ENCODE data around the gene HELT.
"Not testable (repeated sequence)": the region's sequence is repeated elsewhere in the genome, so short reads cannot be mapped to it uniquely, and the experiment has no call there.

HELT gene, protein sequence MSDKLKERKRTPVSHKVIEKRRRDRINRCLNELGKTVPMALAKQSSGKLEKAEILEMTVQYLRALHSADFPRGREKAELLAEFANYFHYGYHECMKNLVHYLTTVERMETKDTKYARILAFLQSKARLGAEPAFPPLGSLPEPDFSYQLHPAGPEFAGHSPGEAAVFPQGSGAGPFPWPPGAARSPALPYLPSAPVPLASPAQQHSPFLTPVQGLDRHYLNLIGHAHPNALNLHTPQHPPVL

DNA sequence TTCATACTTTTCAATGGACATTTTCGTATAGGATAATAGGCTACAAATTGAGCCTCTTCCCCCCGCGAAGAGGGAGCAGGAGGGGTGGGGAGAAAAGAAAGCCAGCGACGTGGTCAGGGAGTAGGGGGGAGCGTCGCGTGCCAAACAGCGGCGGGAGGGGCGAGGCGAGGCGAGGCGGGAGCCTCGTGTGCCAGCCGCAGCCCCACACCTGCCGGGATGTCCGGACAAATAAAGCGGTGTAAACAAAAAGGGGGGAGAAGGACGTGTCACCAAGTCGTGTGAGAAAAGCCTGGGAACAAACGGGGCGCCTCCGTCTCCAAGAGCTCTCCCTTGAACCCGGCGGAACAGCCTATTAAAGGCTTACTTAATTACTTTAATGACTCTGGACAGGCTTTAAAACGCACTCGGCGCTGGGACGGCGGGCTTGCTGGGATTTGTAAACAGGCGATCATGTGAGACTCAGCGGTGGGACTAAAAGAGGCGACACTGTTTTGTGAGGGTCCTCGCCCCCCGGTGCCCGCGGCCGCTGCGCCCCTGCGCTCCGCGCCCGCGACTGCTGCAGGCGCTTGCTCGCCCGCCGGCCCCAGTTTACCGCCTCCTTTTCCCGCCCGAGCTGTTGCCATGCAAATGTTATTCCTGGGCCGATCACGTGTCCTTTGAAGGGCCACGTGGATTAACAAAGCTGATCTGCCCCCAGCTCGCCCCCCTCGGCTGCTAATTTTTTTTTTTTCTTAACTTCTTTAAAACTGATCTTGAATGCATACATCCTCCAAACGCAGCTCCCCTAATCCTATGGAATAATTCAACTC is at the start of gene HELT:
HELT (plus strand) TSS at position 527 of the 809 bp plus-strand sequence. CDS start 439 bp downstream, outside the sequence.
- no peaks in the 10 kb centered on the region for H3K36me3 Mint-ChIP-seq
- H3K9me3 Mint-ChIP-seq, result no peaks in the 10 kb centered on the region
- no peak within 1 kb of the TSS for H3K4me3 Mint-ChIP-seq
- peaks cover 13% of the 10 kb centered on the region for H3K4me1 Mint-ChIP-seq
- no peak within 1 kb of the TSS for H3K27ac Mint-ChIP-seq
- peaks cover 61% of the 10 kb centered on the region for H3K27me3 Mint-ChIP-seq

DNA sequence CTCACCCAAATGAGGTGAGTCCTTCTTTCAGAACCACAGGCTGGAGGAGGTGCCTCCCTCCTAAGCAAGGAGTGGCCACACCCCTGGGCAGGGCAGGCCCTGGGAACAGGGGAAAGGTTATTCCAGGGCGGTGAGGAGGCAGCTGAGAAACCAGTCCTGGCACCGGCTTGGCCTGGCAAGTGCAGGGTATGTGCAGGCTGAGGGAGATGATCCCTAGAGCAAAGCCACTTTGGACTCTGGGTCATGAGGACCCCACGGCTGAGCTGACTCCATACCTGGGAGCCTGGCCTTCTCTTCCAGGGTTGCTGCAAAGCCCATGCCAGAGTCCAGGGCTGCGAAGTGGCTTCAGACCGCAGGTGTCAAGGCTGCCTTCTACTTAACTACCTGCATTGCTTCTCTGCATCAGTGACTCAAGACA is 49.5 kb upstream of the HELT start:
- Mint-ChIP-seq H3K4me1 (peaks cover 4% of the 10 kb centered on the region), H3K36me3 (peaks cover 4% of the 10 kb centered on the region), H3K4me3 (no peak overlapping the region), H3K27me3 (peaks cover 3% of the 10 kb centered on the region), H3K27ac (no peak overlapping the region), H3K9me3 (peaks cover 10% of the 10 kb centered on the region)

DNA sequence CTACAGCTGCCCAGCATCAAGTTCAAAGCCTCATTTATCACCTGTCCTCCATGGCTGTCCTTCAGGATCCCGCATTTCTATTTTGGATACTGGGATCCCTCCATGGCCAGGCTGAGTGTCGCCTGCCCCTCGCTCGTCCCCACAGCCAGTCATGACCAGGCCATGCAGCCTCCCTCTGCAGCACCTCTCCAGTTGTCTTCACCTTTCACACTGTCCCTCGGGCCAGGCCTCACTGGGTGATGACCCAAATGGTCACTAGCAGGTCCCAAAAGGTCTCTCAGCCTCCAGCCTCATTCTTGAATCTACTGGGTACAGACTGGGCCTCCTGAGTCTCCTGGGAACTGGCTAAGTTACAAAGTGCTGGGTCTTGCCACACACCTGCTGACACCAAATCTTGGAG is 48.7 kb upstream of the HELT start:
- Mint-ChIP-seq H3K27me3 (peaks cover 3% of the 10 kb centered on the region), H3K9me3 (peaks cover 10% of the 10 kb centered on the region), H3K4me1 (peaks cover 4% of the 10 kb centered on the region), H3K4me3 (no peak overlapping the region), H3K27ac (no peak overlapping the region), H3K36me3 (peaks cover 4% of the 10 kb centered on the region)

DNA sequence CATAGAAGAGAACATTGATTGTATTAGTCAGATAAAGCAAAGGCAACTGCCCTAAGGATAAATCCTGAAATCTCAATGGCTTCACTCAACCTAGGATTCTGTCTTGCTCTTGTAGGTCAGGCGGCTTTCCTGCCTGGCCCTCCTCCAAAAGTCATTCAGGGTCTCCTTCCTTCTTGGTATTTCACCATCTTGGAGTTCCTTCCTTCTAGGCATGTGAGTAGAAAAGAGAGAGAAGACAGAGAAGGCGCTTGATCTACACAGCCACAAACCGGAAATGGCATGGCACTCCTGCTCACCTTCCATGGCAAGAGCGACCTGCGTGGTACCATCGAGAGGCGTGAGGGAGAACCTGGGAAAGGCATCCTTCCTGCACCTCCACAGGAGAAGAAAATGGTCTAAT is 45.3 kb upstream of the HELT start:
- Mint-ChIP-seq H3K9me3 (peaks cover 5% of the 10 kb centered on the region), H3K27me3 (peaks cover 3% of the 10 kb centered on the region), H3K4me3 (no peak overlapping the region), H3K4me1 (no peaks in the 10 kb centered on the region), H3K36me3 (peaks cover 2% of the 10 kb centered on the region), H3K27ac (no peak overlapping the region)

DNA sequence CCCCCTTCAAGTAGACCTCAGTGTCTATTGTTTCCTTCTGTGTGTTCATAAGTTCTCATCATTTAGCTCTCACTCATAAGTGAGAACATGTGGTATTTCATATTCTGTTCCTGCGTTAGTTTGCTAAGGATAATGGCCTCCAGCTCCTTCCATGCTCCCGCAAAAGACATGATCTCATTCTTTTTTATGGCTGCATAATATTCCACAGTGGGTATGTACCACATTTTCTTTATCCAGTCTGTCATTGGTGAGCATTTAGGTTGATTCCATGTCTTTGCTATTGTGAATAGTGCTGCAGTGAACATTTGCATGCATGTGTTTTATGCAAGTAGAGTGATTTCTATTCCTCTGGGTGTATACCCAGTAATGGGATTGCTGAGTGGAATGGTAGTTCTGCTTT is 41.9 kb upstream of the HELT start:
- H3K4me1 Mint-ChIP-seq, H3K27me3 Mint-ChIP-seq, H3K9me3 Mint-ChIP-seq, H3K27ac Mint-ChIP-seq, H3K4me3 Mint-ChIP-seq, H3K36me3 Mint-ChIP-seq: not testable (repeated sequence)

DNA sequence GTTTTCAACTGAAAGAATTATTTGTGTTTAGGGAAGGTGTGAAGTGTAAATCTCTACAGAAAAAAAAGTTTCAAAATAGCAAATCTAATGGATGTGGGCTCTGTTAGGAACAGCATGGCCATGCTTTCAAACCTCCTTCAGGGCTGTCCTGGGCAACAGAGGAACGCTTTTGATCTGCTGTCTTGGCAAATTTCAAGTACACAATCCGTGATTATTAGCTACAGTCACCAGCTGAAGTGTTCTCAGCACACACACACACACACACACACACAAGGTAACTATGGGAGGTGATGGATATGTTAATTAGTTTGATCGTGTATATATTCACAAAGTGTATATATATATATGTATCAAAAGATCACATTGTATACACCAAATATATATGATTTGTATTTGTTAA is 40.5 kb upstream of the HELT start:
- Mint-ChIP-seq H3K4me1 (no peaks in the 10 kb centered on the region), H3K9me3 (no peaks in the 10 kb centered on the region), H3K27ac (no peak overlapping the region), H3K27me3 (peaks cover 2% of the 10 kb centered on the region), H3K4me3 (no peak overlapping the region), H3K36me3 (no peaks in the 10 kb centered on the region)

DNA sequence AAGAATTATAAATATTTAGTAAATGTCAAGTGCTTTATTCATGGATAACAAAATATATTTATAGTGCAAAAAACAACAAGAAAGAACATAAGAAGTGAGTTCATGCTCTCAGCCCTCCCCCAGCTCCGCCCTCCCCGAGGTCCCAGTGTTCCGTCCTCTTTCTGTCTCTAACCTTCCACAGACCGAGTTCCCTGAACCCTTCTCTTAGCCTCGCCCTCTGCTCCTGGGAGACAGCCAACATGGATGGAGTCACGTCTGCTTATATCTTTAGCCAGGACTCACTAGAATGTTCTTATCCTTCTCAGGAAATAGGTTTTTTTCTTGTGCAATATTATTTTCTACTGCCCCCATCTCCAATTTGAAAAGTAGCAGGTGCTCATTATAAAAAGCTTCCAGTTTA is 40.1 kb upstream of the HELT start:
- H3K27me3 Mint-ChIP-seq, result peaks cover 2% of the 10 kb centered on the region
- H3K36me3 Mint-ChIP-seq, result no peaks in the 10 kb centered on the region

DNA sequence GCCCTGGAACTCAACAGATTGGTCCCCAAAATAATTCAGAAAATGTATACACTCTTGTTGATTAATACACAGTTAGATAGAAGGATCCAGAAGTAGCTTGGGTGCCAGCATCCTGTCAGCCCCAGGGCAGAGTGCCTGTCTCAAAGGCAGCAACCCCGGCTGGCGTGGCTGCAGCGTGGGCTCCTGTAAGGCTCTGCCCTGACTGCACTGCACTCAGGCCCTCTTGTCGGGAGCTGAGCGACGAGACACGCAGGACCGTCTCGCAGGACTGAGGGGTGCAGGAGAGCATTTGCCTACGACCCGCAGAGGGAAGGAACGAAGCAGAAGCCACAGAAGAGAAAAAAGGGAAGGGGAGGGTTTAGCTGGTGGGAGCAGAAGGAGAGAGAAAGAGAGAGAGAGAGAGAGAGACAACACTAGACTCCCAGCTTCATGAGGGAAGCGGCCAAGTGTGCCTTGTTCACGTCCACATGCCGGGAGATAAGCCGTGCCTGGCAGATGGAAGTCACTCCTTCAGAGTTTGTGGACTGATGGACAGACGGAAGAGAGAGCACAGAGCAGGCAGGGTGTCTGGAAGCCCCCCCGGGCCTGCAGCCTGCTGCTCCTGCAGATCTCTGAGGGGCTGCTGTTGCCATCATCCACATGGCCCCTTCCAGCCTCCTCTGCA is 38.7 kb upstream of the HELT start:
- Mint-ChIP-seq H3K27me3 (peaks cover 2% of the 10 kb centered on the region), H3K4me3 (no peak overlapping the region), H3K27ac (no peak overlapping the region), H3K4me1 (no peaks in the 10 kb centered on the region), H3K9me3 (no peaks in the 10 kb centered on the region), H3K36me3 (no peaks in the 10 kb centered on the region)

More for the DNA sequence above, 40.1 kb upstream of the HELT start:
- Mint-ChIP-seq H3K4me1 (no peaks in the 10 kb centered on the region), H3K9me3 (no peaks in the 10 kb centered on the region), H3K27ac (no peak overlapping the region), H3K4me3 (no peak overlapping the region)

DNA sequence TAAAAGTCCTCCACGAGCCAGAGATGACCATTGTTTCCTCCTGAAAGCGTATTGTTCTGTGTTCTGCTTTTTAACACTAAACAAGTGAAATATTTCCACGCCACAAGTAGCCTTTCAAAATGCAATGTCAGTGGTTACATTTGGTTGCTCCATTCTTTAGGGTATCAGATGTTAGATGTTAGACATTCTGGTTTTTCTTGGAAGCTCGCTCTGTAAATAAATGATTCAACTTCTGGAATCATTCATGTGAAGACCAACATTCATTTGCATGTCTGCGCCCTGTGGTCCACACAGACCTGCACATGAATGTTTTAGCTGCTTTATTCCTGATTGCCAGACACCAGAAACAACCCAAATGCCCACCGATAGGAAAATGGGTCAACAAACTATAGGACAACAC is 38.0 kb upstream of the HELT start:
- Mint-ChIP-seq H3K27me3 (peaks cover 2% of the 10 kb centered on the region), H3K9me3 (no peaks in the 10 kb centered on the region), H3K27ac (no peak overlapping the region), H3K4me3 (no peak overlapping the region), H3K4me1 (no peaks in the 10 kb centered on the region), H3K36me3 (no peaks in the 10 kb centered on the region)

DNA sequence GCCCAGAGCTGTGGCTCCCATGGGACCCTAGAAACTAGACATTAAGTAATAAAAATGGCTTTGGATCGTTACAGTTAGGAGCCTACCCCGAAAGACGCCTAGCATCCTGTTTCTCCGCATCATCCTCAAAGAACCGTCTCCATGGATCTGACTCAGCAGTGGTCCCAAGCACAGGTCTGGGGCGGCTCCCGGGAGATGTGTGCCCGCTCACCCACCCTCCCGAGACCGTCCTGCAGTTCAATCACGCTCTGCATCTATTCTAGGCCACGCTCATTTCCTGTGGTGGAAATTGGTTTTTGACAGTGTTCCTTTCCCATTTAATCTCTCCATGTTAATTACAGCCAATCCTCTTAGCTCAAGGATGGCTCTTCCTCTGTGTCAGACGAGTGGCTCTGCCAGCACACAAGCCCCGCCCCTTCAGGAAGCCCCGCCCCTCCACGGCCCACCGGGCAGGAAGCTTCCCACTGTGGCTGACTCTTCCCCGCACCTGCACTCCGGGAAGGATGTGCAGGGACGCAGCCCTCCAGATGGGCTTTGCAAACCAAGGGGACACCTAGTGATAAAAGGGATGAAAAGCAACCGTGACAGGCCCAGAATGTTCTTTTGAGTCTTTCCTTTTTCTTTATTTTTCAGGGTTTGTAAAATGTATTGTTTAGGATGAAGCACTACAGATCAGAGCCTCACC is 34.5 kb upstream of the HELT start:
- Mint-ChIP-seq H3K4me1 (no peaks in the 10 kb centered on the region), H3K27me3 (no peaks in the 10 kb centered on the region)

DNA sequence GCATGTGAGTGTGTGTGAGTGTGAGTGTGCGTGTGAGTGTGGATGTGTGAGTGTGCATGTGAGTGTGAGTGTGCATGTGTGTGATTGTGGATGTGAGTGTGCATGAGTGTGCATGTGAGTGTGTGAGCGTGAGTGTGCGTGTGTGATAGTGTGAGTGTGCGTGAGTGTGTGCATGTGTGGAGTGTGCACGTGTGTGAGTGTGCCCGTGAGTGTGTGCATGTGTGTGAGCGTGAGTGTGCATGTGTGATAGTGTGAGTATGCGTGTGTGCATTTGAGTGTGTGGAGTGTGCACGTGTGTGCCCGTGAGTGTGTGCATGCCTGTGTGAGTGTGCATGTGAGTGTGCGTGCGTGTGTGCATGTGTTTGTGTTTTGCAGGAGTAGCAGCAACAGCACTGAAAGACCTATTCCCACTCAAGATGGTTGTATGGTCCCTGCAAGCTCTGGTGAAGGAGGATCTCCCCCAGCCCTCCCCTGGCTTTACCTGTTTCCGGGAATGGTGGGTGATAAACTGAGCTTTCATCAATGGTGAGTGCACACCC is 30.7 kb upstream of the HELT start:
- Mint-ChIP-seq H3K36me3 (no peaks in the 10 kb centered on the region), H3K27ac (no peak overlapping the region), H3K4me1 (no peaks in the 10 kb centered on the region), H3K9me3 (no peaks in the 10 kb centered on the region), H3K4me3 (no peak overlapping the region), H3K27me3 (no peaks in the 10 kb centered on the region)

More for the DNA sequence above, 34.5 kb upstream of the HELT start:
- no peak overlapping the region for H3K4me3 Mint-ChIP-seq
- no peaks in the 10 kb centered on the region for H3K9me3 Mint-ChIP-seq
- H3K36me3 Mint-ChIP-seq, result no peaks in the 10 kb centered on the region
- H3K27ac Mint-ChIP-seq, result no peak overlapping the region

DNA sequence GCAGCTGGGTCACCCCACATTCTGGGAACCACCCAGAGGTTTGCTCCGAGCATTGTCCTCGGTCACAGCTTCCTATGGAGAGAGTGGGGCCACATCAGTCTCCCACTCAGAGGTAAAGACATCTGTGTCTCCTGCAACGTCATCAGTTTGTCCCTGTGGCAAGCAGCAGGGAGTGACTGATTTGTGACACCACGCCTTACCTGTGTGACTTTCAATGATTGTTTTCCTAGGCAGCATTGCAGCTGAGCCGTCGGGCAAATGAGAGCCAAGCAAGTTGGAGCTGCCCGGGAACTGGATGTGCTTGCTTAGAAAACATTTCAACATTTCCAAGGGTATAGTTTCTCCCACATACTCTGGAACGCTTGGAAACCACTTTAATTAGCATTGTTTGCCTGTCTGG is 29.7 kb upstream of the HELT start:
- Mint-ChIP-seq H3K27ac (no peak overlapping the region), H3K36me3 (no peaks in the 10 kb centered on the region), H3K4me1 (no peaks in the 10 kb centered on the region), H3K27me3 (no peaks in the 10 kb centered on the region), H3K9me3 (no peaks in the 10 kb centered on the region), H3K4me3 (no peak overlapping the region)

DNA sequence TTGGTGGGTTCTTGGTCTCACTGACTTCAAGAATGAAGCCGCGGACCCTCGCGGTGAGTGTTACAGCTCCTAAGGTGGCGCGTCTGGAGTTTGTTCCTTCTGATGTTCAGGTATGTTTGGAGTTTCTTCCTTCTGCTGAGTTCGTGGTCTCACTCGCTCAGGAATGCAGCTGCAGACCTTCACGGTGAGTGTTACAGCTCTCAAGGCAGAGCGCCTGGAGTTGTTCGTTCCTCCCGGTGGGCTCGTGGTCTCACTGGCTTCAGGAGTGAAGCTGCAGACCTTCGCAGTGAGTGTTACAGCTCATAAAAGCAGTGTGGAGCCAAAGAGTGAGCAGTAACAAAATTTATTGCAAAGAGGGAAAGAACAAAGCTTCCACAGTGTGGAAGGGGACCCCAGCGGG is 29.0 kb upstream of the HELT start:
- H3K4me1 Mint-ChIP-seq, H3K36me3 Mint-ChIP-seq, H3K4me3 Mint-ChIP-seq, H3K27ac Mint-ChIP-seq, H3K9me3 Mint-ChIP-seq, H3K27me3 Mint-ChIP-seq: not testable (repeated sequence)

DNA sequence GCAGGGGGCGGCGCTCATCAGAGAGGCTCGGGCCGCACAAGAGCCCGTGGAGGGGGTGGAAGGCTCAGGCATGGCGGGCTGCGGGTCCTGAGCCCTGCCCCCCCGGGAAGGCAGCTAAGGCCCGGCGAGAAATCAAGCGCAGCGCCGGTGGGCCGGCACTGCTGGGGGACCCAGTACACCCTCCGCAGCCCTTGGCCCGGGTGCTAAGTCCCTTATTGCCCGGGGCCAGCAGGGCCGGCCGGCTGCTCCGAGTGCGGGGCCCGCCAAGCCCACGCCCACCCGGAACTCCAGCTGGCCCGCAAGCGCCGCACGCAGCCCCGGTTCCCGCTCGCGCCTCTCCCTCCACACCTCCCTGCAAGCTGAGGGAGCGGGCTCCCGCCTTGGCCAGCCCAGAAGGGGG is 28.2 kb upstream of the HELT start:
- not testable (repeated sequence) for H3K4me3 Mint-ChIP-seq, H3K27me3 Mint-ChIP-seq, H3K9me3 Mint-ChIP-seq, H3K36me3 Mint-ChIP-seq, H3K27ac Mint-ChIP-seq, H3K4me1 Mint-ChIP-seq

DNA sequence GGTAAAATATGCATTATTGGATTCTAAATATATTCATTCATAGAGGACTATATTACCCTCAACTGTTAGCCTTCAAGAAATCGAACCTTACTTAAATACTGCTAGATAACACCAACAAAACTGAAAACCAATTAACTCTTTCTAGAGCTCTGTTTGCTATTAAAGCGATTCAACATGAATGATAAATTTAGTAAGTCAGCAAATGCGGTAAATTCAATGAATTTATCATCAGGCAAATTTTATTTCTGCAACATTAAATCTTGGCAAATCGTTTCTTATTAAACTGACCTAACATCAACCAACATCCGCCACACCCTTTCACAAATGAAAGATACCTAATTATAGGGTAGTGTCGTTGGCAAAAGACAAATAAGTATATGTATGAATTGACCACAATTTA is 26.4 kb upstream of the HELT start:
- Mint-ChIP-seq H3K36me3 (no peaks in the 10 kb centered on the region), H3K4me1 (no peaks in the 10 kb centered on the region), H3K27me3 (no peaks in the 10 kb centered on the region), H3K27ac (no peak overlapping the region), H3K4me3 (no peak overlapping the region), H3K9me3 (no peaks in the 10 kb centered on the region)
